Parathyroid adenoma (tissue), 2 donors: ENCODE data around the gene CACNA1G.

Experiments used
- H2AFZ ChIP-seq: fragments of 300-600 bp; sonication (generic); one replicate; pipeline ENCODE4 v1.7.0; 2017; ENCODE audit warnings: antibody characterized with exemption, mild to moderate bottlenecking
- H3K27ac ChIP-seq: fragments of 300-600 bp; sonication (generic); one replicate; pipeline ENCODE4 v1.7.0; 2017
- H3K27me3 ChIP-seq: fragments of 300-600 bp; sonication (generic); one replicate; pipeline ENCODE4 v1.7.0; 2017; ENCODE audit warnings: low read length; ENCODE audit not compliant: control insufficient read depth, insufficient read depth
- H3K36me3 ChIP-seq: fragments of 300-600 bp; sonication (generic); one replicate; pipeline ENCODE4 v1.7.0; 2017; ENCODE audit warnings: low read length; ENCODE audit not compliant: control insufficient read depth, insufficient read depth
- H3K4me1 ChIP-seq: fragments of 300-600 bp; sonication (generic); one replicate; pipeline ENCODE4 v1.7.0; 2017; ENCODE audit warnings: control low read depth
- H3K4me2 ChIP-seq: fragments of 300-600 bp; sonication (generic); one replicate; pipeline ENCODE4 v1.7.0; 2017; ENCODE audit warnings: low read length
- H3K4me3 ChIP-seq: fragments of 300-600 bp; sonication (generic); one replicate; pipeline ENCODE4 v1.7.0; 2017; ENCODE audit warnings: low read depth, low read length
- H3K79me2 ChIP-seq: fragments of 300-600 bp; sonication (generic); one replicate; pipeline ENCODE4 v1.7.0; 2017; ENCODE audit warnings: control low read depth
- H3K9ac ChIP-seq: fragments of 300-600 bp; sonication (generic); one replicate; pipeline ENCODE4 v1.7.0; 2017; ENCODE audit warnings: mild to moderate bottlenecking
- H3K9me3 ChIP-seq: fragments of 300-600 bp; sonication (generic); one replicate; pipeline ENCODE4 v1.7.0; 2017; ENCODE audit warnings: low read length; ENCODE audit not compliant: control insufficient read depth
- CTCF ChIP-seq: fragments of 300-600 bp; sonication (generic); IDR thresholded peaks from one replicate; pipeline ENCODE4 v1.7.0; 2017; ENCODE audit warnings: antibody characterized with exemption, mild to moderate bottlenecking
- donor health status: primary hyperparathyroidism.

The CACNA1G gene

GRCh38 chr17:50519141-50519834, 41.2 kb upstream of the CACNA1G start:
- Histone ChIP-seq H3K27me3 (no peaks in the 10 kb centered on the region), H3K79me2 (no peaks in the 10 kb centered on the region), H3K36me3 (no peaks in the 10 kb centered on the region), H3K4me1 (peaks cover 17% of the 10 kb centered on the region), H2AFZ (no peak overlapping the region), H3K9me3 (no peaks in the 10 kb centered on the region), H3K4me3 (no peak overlapping the region), H3K27ac (no peak overlapping the region), H3K4me2 (no peak overlapping the region), H3K9ac (no peak overlapping the region)
- no peak for TF ChIP-seq CTCF

GRCh38 chr17:50520483-50520882, 40.0 kb upstream of the CACNA1G start:
- Histone ChIP-seq H3K9ac (no peak overlapping the region), H3K4me3 (no peak overlapping the region), H3K36me3 (no peaks in the 10 kb centered on the region), H3K27ac (no peak overlapping the region), H3K9me3 (no peaks in the 10 kb centered on the region), H2AFZ (no peak overlapping the region), H3K79me2 (no peaks in the 10 kb centered on the region), H3K27me3 (no peaks in the 10 kb centered on the region), H3K4me2 (no peak overlapping the region), H3K4me1 (peaks cover 5% of the 10 kb centered on the region)
- TF ChIP-seq CTCF = no peak

GRCh38 chr17:50521514-50521913, 39.0 kb upstream of the CACNA1G start:
- Histone ChIP-seq H3K27ac (no peak overlapping the region), H3K4me1 (no peaks in the 10 kb centered on the region), H3K4me2 (no peak overlapping the region), H3K9ac (no peak overlapping the region), H3K9me3 (no peaks in the 10 kb centered on the region), H3K27me3 (no peaks in the 10 kb centered on the region), H3K36me3 (no peaks in the 10 kb centered on the region), H2AFZ (no peak overlapping the region), H3K79me2 (no peaks in the 10 kb centered on the region), H3K4me3 (no peak overlapping the region)
- TF ChIP-seq CTCF = no peak

GRCh38 chr17:50522766-50523165, 37.7 kb upstream of the CACNA1G start:
- Histone ChIP-seq H3K27ac (no peak overlapping the region), H3K4me3 (no peak overlapping the region), H3K4me1 (no peaks in the 10 kb centered on the region), H3K27me3 (no peaks in the 10 kb centered on the region), H3K36me3 (no peaks in the 10 kb centered on the region), H3K9ac (no peak overlapping the region), H3K9me3 (no peaks in the 10 kb centered on the region), H2AFZ (no peak overlapping the region), H3K4me2 (no peak overlapping the region), H3K79me2 (no peaks in the 10 kb centered on the region)
- TF ChIP-seq CTCF = no peak

GRCh38 chr17:50523208-50523607, 37.3 kb upstream of the CACNA1G start:
- Histone ChIP-seq H3K27ac (no peak overlapping the region), H2AFZ (no peak overlapping the region), H3K4me2 (no peak overlapping the region), H3K4me1 (no peaks in the 10 kb centered on the region), H3K36me3 (no peaks in the 10 kb centered on the region), H3K9ac (no peak overlapping the region), H3K9me3 (no peaks in the 10 kb centered on the region), H3K4me3 (no peak overlapping the region), H3K27me3 (no peaks in the 10 kb centered on the region), H3K79me2 (no peaks in the 10 kb centered on the region)
- TF ChIP-seq CTCF = no peak
